ENCODE results near the gene CRAT.
"Not testable (repeated sequence)": the region's sequence is repeated elsewhere in the genome, so short reads cannot be mapped to it uniquely, and the experiment has no call there.

Gene CRAT

DNA sequence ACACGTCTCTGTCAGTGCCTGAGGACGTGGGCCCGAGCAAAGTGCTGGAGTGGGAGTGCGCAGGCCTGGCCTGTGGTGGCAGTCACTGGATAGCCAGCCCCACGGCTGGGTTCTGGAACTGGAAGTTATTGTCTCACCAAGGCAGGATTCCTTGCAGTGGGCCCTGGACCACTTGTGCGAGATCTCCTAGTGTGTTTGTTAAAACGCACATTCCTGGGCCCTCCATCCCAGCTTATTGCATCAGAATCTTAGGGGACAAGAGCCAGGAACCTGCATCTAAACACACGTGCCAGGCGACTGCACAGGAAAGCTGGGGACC lies 27.5 kb upstream of the CRAT start:
- no peak for DNase-seq

DNA sequence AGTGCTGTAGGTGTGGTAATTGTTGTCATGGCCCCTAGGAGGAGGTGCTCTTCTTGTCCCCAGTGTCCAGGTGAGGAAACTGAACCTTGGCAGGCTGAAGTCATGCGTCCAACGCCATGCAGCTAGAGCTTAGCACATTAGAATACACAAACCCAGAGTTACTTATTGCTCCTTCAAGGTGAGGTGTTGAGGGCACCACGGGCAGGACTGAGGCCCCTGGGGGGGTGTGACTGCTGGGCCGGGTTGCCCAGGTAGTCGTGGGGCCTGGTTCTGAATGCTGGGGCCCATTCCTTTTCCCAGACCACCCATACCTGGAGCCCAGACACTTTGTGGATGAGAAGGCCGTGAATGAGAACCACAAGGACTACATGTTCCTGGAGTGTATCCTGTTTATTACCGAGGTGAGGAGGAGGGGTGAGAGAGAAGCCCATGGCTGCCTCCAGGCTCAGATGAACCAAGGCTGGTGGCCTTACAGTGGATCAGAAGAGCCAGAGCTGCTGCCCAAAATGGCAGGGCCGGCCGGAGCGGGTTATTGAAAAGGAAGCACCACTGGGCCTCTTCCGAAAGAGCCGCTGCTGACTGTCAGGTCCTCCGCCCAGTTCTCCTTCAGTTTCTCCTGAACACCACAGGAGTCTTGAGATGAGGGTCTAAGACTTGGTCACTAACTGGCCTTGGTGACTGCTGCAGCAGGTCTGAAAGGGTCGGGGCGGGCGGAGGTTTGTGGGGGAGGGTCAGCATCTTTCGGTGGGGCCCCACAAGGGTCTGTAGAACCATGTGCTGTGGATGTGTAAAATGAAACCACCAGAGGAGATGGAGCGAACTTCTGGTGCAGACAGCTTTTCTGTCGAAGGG lies 26.9 kb upstream of the CRAT start:
- no peak for DNase-seq

DNA sequence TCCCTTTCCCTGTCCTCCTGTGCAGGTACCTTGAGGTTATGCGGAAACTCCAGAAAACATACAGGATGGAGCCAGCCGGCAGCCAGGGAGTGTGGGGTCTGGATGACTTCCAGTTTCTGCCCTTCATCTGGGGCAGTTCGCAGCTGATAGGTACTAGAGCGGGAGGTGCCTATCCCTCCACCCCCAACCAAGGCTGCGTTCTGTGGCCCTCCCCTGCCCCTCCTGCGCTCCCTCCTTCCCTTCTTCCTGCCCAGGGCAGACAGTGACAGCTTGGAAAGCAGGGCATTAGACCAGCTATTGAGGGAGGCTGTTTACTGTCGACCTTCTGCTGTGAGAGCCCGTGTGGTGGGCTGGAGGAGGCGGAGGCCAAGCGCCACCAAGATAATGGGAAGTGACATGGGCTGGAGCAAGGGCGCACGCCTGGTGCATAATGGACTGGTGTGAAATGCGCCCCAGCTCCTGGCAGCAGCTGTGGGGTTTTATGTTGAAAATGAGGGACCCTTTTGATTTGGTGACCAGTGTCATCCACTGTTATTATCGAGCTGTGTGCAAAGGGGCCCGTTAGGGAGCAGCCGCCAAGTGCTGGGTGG lies 25.9 kb upstream of the CRAT start:
- DNase-seq: no peak

DNA sequence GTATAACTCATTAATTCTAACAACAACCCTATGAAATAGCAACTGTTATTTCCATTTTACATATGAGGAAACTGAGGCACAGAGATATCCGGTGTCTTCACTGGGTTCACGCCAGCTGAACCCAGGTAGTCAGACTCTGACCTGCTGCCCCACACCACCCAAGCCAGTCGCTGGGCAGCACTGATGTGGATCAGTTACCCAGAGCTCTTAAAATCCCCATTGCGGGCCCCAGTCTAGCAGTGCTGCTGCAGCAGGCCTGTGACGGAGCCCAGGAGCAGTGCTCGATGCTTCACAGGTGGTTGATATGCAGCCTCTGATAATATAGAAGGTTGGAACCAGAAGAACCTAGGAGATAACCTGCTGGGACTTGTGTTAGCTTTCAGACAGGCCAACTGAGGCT lies 24.9 kb upstream of the CRAT start:
- DNase-seq: no peak

DNA sequence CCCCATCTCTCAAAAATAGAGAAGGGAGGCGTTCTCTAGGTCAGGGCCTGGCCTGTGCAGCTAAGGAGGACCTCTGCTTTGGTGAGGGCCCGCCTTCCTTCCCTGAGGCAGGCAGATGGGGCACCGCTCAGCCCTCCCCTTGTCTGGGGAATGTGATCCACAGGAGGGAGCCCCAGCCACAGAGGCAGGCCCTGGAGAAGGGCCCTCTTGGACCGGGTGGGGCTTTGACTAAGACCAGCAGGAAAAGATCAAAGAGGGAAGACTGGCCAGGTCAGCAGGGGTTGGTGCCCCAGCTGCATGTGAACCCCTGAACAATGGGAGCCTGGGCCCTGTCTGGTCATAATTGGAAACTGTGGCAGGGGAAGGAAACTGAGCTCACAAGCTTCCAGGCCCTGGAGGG lies 22.5 kb upstream of the CRAT start:
- no peak for DNase-seq

DNA sequence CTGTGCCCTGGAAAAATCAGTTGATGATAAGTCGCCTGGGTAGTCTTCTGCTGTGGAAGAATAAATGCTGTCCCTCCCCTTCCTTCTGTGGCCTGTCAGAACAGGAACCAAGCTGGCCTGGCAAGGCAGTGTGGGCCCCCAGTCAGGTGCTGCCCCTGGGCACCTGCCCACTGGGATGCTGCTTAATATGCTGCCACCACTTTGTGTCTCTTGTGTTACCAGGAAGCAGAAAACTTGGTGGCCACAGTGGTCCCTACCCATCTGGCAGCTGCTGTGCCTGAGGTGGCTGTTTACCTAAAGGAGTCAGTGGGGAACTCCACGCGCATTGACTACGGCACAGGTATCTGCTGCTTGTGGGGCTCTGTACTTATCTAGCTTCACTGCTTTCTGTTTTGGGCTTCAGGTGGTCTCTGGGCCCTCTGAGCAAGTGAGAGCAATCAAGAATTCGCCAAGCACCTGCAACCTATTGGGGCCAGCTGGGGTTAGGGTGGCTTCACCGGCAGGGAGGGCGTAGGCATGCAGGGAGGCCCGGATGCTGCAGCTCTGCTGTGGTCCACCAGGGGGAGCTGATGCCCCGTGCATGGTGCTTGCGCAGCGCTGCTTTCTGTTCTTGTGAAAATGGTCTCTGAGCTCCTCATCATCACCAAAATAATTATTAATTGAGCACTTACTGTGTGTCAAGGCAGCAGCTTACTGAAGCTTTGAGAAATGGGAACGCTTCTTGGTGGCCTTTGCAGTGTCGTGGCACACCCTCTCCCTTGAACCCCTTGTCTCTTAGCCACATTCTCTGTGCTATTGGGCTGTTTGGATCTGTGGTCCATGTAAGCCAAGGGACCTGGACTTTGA lies 20.9 kb upstream of the CRAT start:
- DNase-seq: peak; percentile 20

DNA sequence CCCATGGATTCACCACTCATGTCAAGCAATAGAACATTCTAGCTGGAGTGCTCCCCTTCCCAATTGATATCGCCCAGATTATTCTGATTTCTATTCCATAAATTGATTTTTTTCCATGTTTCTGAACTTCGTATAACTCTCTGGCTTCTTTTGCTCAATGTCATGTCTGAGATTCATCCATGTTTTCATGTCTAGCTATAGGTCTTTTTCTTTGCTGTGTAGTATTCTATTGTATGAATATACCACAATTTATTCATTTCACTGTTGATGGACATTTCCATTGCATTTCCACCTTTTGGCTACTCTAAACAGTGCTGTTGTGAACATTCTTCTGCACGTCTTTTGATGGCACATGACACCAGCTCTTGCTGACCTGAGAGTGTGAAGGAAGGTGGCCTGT lies 20.2 kb upstream of the CRAT start:
- DNase-seq: no peak

DNA sequence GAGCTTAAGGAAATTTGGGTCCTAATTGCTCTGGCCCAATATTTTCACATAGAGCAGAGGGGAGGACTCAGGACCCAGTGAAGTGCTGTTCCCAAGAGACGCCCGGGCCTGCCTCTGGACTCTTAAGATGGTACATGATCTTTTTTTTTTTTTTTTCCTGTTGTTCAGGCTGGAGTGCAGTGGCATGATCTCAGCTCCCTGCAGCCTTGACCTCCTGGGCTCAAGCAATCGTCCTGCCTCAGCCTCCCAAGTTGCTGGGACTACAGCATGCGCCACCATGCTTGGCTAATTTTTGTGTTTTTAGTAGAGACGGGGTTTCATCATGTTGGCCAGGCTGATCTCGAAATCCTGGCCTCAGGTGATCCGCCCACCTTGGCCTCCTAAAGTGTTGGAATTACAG lies 19.7 kb upstream of the CRAT start:
- DNase-seq: not testable (repeated sequence)

DNA sequence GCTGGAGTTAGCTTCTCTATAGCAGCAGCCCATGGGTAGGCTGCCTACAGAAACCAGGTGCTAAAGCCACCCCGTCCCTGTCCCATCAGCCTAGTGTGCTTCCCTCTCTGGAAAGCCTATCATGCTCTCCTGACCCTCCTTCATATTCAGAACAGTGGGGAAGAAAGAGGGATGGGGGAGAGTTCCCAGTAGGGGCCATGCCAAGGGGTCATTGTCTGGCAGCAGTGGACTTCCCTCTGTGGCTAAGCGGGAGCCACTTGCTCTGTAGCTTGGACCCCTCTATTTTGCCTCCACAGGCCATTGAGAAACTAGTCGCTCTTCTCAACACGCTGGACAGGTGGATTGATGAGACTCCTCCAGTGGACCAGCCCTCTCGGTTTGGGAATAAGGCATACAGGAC lies 18.1 kb upstream of the CRAT start:
- no peak for DNase-seq

DNA sequence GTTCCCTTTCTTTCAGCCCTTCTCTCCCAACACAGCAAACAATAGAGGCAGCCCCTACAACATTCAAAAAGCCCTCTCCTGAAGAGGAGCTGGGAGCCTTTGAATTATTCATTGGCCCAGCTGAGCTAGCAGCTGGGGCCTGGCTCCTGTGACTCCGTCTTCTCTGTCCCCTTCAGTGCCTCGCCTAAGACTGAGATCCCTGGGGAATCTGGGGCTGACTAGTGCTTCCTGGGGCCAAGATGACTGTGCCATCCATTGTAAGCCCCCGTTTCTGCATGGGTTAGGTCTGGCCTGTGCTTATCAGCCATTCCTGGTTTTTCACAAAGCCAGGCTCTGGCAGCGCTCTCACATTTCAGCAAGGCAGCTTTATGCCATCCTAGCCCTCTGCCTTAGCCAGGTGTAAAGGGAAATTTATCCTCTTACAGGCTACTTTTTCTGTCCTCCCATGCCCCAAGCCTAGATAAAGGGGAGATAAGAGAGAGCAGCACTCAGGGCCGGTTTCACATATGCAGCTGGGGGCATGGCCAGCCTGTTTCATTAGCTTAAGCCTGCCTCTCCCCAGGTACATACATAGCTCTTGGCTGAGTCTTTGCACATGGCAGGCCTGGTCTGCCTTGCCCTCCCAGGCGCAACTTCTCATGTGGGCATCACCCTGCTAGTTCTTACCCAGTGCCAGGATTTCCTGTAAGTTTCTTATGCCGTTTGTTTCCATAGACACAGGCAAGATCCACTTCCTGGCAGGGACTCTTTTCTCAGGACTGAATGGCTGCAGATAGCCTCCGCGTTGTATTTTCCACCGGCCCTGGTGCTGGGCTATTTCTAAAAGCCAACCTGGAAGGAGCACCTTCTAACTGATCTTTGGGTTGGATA lies 16.4 kb upstream of the CRAT start:
- DNase-seq: no peak

DNA sequence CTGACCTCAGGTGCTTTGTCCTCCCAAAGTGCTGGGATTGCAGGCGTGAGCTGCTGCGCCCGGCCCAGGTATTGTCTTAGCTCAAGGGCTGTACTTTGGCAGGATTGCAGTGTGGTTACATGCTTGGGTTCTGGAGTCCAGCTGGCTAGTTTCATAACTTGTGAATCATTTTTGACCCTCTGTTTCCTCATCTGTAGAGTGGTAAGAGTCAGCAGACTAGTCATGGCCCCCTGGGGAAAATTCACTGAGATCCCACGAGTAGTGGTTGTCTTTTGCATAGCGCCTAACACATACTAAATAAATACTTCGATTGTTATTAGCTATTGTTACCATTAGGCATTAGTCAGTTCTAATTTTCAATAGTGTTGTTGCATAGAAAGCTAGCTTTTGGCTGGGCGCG lies 14.9 kb upstream of the CRAT start:
- DNase-seq: no peak

DNA sequence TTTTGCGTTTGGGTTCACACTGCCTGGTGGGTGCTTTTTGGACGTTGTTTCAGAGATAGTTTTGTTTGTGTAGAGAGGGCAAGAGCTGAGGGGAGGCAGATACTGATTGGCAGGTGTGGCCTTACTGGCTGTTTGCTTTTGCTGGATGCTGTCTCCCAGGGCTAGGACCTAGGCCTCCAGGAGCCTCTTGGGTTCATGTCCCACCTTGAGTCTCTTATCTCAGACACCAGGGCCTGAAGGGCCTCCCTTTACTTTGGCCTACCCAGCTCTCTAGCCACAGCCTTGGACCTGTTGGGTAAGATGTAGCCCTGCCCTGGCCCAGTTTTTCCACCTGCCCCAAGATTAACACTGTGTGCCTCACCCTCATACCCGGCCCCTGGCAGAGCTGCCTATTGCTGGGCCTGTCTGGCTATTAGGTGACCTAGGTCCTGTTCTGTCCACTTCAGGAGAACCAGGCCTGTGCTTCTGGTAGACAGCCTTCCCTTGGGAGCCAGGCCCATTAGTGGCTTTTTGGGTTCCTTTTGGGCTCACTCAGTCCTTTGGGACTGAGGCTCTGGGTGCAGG lies 14.0 kb upstream of the CRAT start:
- no peak for DNase-seq

DNA sequence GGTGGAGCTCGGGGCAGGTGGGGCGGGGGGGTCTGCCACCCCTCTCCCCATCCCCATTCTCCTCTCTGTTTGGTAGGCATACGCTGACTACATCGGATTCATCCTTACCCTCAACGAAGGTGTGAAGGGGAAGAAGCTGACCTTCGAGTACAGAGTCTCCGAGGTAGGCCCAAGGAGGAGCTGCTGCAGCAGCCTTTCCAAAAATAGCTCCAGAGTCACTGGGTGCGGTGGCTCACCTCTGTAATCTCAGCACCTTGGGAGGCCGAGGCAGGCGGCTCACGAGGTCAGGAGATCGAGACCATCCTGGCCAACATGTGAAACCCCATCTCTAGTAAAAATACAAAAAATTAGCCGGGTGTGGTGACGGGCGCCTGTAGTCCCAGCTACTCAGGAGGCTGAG lies 12.4 kb upstream of the CRAT start:
- DNase-seq: not testable (repeated sequence)

DNA sequence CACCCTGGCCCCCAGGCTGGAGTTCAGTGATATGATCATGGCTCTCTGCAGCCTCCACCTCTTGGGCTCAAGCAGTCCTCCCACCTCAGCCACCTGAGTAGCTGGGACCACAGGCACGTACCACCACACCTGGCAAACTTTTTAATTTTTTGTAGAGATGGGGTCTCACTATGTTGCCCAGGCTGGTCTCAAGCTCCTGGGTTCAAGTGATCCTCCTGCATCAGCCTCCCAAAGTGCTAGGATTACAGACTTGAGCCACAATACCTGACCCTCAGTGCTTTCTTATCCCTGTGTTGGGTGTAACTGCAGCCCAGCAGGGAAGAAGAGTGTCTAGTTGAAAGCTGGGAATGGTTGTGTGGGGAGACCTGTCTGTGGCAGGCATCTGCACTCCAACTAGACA lies 11.5 kb upstream of the CRAT start:
- no peak for DNase-seq

DNA sequence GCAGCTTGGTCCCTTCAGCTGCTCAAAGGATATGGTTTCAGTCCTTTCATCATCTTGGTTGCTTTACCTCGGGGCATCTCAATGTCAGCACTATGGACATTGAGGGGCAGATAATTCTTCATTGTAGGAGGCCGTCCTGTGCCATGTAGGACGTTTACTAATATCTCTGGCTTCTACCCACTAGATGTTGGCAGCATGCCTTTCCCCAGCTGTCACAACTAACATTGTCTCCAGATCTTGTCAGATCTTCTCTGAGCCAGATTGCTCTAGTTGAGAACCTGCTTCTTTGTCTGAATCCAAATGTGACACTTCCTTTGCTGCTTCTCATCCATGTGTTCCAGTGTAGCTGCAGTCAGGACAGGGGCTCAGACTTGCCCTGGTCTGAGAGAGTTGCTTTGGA lies 10.9 kb upstream of the CRAT start:
- no peak for DNase-seq

DNA sequence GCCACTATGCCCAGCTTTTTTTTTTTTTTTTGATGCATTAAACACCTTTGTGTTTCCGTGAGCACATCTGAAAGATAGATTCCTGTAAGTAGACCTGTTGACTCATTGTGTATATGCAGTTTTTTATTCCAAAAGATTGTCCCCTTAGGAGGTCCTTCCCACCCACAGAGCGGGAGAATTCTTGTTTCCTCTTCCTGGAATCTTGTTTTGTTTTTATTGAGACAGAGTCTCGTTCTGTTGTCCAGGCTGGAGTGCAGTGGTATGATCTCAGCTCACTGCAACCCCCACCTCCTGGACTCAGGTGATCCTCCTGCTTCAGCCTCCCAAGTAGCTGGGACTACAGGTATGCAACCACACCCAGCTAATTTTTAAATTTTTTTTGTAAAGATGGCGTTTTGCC lies 8.2 kb upstream of the CRAT start:
- no peak for DNase-seq

DNA sequence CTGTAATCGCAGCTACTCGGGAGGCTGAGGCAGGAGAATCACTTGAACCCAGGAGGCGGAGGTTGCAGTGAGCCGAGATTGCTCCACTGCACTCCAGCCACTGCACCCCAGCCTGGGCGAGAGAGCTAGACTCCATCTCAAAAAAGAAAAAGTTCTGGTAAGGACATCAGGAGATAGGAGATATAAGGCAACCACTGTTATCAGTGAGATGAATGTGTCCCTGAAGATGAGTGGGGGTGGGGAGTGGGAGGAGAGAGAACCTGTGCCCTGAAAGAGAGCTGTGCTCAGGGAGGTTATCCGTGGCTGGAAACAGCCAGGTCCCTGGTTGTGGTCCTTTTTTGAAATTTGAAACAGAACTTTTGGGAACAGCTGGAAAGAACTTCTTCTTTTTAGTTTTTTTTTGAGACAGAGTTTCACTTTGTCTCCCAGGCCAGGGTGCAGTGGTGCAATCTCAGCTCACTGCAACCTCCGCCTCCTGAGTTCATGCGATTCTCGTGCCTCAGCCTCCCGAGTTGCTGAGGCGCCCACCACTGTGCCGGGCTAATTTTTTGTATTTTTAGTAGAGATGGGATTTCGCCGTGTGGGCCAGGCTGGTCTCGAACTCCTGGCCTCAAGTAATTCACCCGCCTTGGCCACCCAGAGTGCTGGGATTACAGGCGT lies 3.2 kb upstream of the CRAT start:
- DNase-seq: no peak

DNA sequence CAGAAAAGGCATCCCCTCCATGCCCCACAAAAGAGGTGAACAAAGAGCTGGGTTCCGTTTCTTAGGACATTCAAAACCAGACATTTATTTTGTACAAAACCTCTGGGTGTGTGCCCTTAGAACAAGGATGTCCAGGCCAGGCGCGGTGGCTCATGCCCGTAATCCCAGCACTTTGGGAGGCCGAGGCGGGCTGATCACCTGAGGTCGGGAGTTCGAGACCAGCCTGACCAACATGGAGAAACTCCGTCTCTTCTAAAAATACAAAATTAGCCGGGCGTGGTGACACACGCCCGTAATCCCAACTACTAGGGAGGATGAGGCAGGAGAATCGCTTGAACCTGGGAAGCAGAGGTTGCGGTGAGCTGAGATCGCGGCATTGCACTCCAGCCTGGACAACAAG lies 1.9 kb upstream of the CRAT start:
- not testable (repeated sequence) for DNase-seq

DNA sequence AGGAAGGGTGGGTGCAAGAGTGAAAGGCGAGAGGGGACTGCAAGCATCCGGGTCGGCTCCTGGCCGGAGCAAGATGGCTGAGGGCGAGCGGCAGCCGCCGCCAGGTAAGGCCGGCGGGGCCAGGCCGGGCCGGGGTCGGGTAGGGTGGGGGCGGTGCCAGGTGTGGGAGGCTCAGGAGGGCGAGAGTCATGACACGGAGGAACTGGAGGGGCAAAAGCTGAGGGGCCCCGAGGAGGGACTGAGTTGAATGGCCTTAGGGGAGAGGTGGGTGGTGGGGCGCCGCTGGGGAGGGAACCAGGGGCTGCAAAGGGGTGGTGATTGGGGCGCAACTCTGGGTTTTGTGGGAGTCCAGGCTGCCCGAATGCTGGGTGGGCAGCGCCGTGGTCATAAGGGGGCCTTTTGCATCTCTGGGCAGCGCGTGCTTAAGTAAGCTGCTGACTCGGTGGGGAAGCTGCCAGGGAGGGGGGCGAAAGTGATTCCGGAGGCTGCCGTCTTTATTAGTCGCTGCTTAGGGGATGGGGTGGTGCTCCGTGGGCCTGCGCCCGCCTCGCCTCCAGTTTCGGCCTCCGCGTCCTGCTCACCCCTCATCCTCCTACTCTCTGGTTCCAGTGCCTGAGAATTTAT lies 1.0 kb upstream of the CRAT start:
- peak; percentile 37 for DNase-seq

DNA sequence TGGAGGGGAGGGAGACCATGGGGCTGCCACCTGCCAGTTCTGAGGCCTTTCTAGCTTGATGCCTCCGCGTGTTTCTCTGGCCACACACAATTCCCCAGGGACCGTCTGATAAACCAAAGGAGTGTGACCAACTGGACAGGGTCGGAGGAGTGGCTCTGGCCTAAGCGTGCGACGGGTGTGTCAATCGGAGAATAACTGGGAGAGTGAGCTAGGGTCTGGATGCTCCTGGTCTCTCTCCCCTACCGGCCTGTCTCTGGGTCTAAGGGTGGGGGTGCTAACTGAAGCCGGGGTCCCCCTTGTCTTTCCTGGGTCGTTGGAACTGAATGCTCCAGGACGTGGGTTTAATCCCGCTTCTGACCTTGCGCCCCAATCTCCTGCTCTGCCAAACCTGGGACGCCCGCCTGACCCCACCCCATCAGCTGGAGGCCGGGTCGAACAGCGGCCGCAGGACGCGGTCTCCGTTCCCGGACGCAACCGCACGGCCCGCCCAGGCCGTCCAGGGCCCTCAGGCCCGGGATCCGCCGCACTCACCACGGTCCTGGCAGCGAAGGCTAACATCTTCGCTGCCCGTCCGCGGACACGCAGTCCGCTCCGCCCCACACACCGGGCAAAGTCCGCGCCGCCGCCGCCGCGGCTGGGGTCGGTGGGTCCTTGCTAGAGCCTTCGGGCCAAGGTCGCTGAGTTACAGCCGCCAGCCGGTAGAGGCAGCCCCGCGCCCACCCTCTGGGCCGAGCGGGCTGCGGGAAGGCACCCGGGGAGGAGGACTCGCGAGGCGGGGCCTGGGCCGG lies 447 bp downstream of the CRAT start:
- no peak for DNase-seq

DNA sequence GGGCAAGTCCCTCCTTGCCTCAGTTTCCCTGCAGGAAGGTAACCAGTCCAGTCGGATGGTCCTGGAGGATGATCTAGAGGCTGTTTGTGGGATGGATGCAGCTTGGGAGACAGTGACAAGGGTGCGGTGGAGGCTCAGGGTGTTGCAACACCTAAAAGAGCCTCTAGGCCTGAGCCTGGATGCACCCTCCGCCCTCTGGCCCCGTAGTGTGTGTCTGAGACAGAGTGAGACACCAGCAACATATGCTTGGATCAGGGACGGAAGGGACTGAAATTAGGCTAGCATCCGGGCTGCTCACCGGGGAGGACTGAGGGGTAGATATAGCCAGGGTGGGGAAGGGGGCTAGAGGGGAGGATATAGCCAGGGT lies 1.1 kb downstream of the CRAT start:
- no peak for DNase-seq

Measured in NCI-H2227 treated with DMSO at 0.1 percent for 48 hours (cell line).